ENCODE results near the gene HES3.
A peak's percentile ranks its signal among the peaks of the same experiment; 100 is the strongest.

The HES3 gene

DNA sequence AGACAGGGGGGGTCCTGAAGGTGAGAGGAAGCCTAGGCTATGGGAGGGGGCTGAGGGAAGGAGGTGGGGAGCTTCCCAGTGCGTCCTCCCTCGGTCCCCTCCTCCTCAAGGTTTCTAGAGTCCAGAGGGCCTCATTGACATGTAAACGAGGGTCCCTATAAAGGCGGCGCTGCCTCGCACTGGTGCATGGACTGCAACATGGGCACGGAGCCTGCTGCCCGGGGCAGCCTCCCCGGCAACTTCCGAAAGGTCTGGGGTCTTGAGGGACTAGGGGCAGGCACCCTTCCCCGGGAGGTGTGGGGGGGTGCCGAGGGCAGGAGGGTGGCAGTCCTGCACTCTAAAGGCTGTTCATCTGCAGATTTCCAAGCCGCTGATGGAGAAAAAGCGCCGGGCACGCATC is at the start of gene HES3:
Gene HES3, plus strand, starts transcription at position 187 of the 400 bp plus-strand sequence. Its CDS starts 187 bp downstream, at position 374.
- no peak for DNase-seq (ENCODE audit: low read depth in 2 of 2)

- DNase-seq (ENCODE audit: low read depth in 2 of 2), result no peak
Observed at GRCh38 chr1:6197746-6198427, 46.1 kb upstream of the HES3 start.

- DNase-seq (ENCODE audit: low read depth in 2 of 2), result no peak
Observed at GRCh38 chr1:6198646-6199297, 45.2 kb upstream of the HES3 start.

- peak; percentile 99 for DNase-seq (ENCODE audit: low read depth in 2 of 2)
Observed at GRCh38 chr1:6199298-6200187, 44.4 kb upstream of the HES3 start, which contains the start of gene RPL22. Gene RPL22 (minus strand): TSS chr1:6199595. CDS start chr1:6199573, 22 bp downstream.

DNA sequence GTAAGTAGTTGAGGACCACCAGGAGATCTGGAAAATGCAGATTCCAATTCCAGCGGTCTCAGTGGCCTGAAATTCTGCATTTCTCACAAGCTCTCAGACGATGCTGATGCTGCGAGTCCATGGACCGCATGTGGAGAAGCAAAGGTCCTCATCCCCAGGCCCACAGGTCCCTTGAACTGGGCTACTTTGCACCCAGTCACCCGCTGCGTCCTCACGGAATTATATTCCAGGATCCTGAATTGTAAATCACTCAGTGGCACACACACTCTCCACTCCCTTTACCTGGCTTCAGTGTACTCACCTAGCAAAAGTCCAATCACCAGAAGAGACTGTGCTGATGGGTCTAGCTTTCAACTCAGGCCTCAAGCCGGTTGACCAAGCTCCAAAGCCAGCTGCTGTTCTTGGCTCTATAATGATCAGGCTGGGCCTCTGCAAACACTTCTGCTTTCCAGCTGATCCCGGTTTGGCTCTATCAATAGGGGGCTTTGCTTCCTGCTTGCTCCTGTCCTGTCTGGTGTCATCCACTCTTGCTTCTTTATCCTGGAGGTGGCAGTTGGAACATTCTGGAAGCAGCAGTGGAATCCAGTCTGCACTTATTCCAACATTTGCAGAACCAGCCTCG is 43.7 kb upstream of the HES3 start:
- no peak for DNase-seq (ENCODE audit: low read depth in 2 of 2)

DNA sequence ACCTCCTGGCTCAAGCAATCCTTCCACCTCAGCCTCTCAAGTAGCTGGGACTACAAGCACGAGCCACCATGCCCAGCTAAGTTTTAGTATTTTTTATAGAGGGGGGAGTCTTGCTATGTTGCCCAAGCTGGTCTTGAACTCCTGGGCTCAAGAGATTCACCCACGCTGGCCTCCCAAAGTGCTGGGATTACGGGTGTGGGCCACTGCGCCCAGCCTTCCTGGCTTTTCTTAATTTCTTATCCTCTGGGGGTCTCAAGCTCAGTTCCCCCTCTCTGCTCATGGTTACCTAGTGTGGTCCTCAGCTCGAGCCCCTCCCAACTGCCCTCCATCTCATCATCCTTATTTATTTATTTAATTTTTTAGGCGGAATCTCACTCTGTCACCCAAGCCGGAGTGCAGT is 41.7 kb upstream of the HES3 start:
- DNase-seq (ENCODE audit: low read depth in 2 of 2), result no peak

DNA sequence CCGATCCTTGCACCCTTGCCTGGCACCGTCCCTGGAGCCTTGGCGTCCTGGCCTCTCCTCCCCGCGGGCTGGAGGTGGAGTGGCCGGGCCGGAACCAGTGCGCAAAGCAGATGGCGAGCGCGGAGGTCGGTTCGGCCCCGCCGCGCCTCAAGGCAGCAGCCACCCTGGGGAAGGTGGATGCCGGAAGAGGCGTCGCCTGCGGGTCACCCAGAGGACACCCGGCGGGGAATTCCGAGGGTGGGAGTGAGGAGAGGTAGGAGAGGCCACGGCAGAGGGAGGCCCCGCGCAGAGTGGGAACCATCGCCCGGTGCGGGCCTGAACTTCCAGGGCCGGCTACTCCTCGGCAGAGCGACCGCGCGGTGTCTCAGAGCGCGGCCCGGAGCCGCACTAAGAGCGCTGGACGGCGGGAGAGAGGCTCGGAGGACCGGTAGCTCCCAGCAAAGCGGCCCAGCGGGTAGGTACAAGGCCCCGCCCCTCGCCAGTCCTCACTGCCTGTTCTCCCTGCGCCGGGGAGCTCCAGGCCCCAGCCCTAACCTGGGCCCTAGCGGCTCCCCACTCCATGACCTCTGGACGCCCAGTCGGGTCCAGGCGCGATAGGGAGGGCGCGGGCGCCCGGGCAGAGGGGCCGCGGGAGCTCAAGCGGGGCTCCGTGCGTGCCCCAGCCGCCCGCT is 38.0 kb upstream of the HES3 start, which contains the start of gene RNF207:
Gene RNF207, plus strand, starts transcription at position 271 of the 671 bp plus-strand sequence. CDS start 417 bp downstream, outside the sequence.
- DNase-seq (ENCODE audit: low read depth in 2 of 2), result peak in 1 of 2 experiments; percentile 14

GRCh38 chr1:6206520-6206855 is 37.5 kb upstream of the HES3 start:
- no peak for DNase-seq (ENCODE audit: low read depth in 2 of 2)

- DNase-seq (ENCODE audit: low read depth in 2 of 2), result no peak
Observed at GRCh38 chr1:6207075-6207885, 36.7 kb upstream of the HES3 start.

DNA sequence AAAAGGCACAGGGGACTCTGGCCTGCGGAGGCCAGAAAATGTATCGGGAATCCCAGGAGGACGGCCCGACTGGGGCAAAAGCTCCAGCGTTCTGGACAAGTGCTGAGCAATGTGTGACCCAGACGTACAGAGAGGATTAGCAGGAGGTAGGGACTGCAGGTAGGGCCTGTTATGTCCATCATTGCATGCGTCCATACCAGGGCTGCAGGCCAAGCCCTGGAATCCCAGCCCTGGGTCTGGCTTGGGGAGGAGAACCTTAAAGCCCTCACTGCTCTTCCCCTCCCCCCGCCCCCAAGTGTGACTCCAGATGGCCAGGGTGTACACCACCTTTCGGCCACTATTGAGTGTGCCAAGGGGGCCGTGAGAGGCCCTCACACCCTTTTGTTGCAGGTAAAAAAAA is 36.1 kb upstream of the HES3 start:
- no peak for DNase-seq (ENCODE audit: low read depth in 2 of 2)

DNA sequence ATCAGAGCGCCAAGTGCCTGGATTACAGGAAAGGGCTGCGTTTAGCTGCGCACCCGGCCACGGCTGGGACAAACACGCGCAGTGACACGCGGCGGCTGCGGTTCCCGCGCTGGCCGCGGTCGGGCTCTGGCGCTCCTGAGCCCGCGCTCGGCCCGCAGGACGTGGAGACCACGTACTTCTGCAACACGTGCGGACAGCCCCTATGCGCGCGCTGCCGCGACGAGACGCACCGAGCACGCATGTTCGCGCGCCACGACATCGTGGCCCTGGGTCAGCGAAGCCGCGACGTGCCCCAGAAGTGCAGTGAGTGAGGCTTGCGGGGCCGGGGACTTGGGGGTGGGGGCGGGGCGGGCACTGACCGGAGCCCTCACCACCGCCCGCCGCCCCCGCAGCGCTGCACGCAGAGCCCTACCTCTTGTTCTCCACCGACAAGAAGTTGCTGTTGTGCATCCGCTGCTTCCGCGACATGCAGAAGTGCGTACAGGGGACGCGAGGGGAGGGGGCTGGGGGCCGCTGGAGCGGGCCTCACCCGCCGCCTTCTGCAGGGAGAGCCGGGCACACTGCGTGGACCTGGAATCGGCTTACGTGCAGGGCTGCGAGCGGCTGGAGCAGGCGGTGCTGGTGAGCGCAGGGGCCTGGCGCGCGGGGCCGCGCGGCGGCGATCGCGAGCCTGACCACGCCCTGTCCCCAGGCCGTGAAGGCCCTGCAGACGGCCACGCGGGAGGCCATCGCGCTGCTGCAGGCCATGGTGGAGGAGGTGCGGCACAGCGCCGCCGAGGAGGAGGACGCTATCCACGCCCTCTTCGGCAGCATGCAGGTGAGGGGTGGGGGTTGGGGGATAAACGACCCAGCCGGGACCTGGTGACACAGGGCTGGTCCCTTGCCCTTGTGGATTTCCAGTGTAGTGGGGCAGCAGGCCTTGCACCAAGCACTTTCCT is 35.0 kb upstream of the HES3 start:
- peak; percentile 13 to 15 for DNase-seq (ENCODE audit: low read depth in 2 of 2)

DNA sequence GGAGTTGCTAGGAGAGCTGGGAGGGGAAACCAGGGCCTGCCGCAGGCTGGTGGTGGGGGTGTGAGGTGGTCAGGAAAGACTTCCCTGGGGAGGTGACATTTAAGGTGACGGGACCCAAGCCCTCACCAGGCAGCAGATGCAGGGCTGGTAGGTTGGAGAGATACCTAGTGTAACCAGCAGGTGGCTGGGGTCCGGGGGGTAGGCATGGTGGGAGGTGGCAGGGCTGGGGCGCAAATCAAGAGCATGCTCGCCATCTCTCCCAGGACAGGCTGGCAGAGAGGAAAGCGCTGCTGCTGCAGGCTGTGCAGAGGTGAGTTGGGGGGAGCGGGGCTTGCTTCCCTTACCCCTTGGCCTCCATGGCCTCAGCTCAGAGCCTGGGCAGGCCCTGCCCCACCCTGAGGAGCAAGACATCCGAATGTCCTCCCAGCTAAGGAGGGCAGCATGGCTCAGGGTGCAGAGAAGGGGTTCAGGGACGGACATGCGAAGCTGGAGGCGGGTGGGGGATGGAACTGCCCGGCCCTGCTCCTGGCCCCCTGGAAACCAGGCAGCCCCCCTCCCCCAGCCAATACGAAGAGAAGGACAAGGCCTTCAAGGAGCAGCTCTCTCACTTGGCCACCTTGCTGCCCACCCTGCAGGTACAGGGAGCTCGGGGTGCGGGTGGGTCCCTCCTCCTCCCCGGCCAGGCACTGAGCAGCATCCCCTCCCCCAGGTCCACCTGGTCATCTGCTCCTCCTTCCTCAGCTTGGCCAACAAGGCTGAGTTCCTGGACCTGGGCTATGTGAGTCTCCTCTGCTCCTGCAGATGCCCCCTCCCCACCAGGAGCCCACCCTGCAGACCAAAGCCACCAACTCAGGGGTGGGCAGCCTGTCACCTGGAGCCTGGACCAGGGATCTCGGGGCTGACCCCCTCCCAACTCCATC is 34.1 kb upstream of the HES3 start:
- no peak for DNase-seq (ENCODE audit: low read depth in 2 of 2)

DNA sequence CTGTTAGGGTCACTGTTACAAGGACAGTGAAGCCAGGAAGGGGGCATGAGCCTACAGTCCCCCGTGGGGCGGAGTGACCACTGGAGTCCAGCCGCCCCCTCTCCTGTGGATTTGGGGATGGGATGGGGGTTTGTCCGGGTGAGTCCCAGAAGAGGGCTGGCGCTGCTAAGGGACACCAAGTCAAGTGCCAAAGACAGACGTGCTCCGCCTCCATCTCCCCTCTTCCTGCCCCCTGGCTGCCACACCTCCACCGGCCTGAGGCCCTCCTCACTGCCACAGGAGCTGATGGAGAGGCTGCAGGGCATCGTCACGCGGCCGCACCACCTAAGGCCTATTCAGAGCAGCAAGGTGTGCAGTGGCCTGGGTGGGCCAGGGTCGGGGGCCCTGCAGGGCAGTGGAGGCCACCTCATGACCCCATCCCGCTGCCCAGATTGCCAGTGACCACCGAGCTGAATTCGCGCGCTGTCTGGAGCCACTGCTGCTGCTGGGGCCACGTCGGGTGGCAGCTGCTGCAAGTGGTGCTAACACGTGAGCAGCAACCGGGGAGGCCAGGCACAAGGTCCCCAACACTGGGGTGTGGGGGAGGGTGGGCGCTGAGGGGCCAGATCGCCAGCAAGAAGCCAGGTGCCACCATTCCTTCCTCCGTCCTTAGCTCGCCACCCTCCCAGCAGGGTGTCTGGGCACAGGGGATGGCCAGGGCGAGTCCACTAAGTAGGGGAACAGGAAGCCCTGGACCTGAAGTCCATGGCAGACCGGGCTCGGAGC is 33.2 kb upstream of the HES3 start:
- DNase-seq (ENCODE audit: low read depth in 2 of 2), result no peak

GRCh38 chr1:6211731-6212130 is 32.2 kb upstream of the HES3 start:
- no peak for DNase-seq (ENCODE audit: low read depth in 2 of 2)

GRCh38 chr1:6212193-6212959 is 31.6 kb upstream of the HES3 start:
- DNase-seq (ENCODE audit: low read depth in 2 of 2), result no peak

- DNase-seq (ENCODE audit: low read depth in 2 of 2), result no peak
Observed at GRCh38 chr1:6218375-6219164, 25.4 kb upstream of the HES3 start.

Measured in fibroblast of skin of left quadriceps (primary cell).